LoVo (cell line): Measurements from ENCODE around the gene TTLL6.
A peak's percentile ranks its signal among the peaks of the same experiment; 100 is the strongest.
"Not testable (repeated sequence)": the region's sequence is repeated elsewhere in the genome, so short reads cannot be mapped to it uniquely, and the experiment has no call there.

ENCODE experiments used
- DNase-seq: peaks from one replicate; pipeline ENCODE4 v3.0.0-alpha.2; 2016; ENCODE audit warnings: low spot score

The TTLL6 gene

GRCh38 chr17:48722915-48723422 is 94.1 kb downstream of the TTLL6 start, which contains the start of gene PRAC2:
Gene PRAC2, plus strand, starts transcription at chr17:48723185. Its CDS starts 1,226 bp downstream, at chr17:48724411.
- DNase-seq, result no peak

- no peak for DNase-seq
Measured at GRCh38 chr17:48722201-48722907, 94.7 kb downstream of the TTLL6 start, which contains the start of gene PRAC1. Gene PRAC1, minus strand, starts transcription at chr17:48722518. Its CDS starts 126 bp downstream, at chr17:48722392.

- DNase-seq, result no peak
Measured at GRCh38 chr17:48721009-48721402, 96.0 kb downstream of the TTLL6 start.

DNA sequence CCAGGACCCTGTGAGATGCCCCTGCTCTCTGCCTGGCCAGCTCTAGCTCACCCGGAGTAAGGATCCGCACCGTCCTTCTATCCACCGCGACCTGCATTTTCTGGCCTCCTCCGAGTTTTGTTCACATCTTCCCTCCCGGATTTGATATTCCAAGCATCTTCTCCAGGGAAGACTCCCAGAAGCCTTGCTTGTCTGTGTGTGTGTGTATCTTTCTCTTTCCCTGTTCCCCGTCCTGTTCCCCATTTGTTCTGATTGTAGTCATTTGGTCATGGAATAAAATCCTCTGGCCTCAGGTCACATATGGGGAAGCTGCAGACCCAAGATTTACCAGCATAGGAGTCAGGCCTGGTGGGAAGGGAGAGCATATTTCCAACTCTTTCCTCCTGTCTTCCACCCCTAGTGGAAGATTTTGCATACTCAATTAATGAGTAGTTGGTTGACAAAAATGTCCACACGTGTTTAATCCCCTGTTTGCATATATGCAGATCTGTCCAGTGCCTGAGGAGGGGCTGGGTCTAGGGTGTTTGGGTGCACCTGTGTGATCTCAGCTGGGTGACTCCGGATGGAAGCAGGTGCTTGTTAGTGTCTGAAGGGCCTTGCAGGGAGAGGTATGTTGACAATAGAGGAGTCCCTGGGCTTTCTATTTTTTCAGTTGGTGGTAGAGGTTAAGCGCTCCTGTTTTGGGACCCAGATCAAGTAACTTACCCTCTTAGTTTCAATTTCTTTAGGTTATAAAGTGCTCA is 96.6 kb downstream of the TTLL6 start:
- no peak for DNase-seq

DNA sequence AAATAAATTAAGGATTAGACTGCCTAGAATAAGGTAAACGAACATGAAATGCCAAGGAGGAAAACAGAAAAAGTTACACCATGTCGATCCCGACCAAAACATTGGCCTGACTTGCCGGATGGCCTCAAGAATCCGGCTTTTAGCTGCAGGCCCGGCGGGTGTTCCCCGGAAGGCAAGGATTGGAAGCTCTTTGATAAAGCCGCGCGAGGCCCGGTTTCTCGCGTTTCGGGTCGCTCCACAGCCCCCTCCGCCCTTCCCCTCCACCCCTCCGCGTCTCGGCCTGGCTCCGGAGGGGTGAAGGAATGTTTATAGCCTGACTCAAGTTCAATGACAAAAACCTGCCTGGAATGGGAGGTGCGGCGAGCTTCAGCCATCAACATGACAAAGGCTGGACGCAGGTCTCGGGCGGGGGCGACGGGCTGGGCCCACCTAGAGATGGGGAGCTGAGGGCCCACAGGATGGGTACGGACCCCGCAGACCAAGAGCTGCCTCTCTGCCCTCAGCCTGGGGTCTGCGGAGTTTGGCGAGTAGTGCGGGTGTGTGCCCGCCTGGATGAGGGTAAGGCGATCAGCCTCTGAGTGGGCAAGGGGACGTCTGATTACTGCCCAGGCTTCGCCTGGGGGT is 97.3 kb downstream of the TTLL6 start:
- DNase-seq, result peak; percentile 74

- peak; percentile 32 for DNase-seq
Measured at GRCh38 chr17:48718761-48719641, 98.0 kb downstream of the TTLL6 start.

GRCh38 chr17:48718227-48718760 is 98.7 kb downstream of the TTLL6 start:
- DNase-seq, result peak; percentile 8

- no peak for DNase-seq
Measured at GRCh38 chr17:48717367-48718226, 99.4 kb downstream of the TTLL6 start.

GRCh38 chr17:48716549-48716948 is 100.5 kb downstream of the TTLL6 start:
- DNase-seq, result not testable (repeated sequence)

DNA sequence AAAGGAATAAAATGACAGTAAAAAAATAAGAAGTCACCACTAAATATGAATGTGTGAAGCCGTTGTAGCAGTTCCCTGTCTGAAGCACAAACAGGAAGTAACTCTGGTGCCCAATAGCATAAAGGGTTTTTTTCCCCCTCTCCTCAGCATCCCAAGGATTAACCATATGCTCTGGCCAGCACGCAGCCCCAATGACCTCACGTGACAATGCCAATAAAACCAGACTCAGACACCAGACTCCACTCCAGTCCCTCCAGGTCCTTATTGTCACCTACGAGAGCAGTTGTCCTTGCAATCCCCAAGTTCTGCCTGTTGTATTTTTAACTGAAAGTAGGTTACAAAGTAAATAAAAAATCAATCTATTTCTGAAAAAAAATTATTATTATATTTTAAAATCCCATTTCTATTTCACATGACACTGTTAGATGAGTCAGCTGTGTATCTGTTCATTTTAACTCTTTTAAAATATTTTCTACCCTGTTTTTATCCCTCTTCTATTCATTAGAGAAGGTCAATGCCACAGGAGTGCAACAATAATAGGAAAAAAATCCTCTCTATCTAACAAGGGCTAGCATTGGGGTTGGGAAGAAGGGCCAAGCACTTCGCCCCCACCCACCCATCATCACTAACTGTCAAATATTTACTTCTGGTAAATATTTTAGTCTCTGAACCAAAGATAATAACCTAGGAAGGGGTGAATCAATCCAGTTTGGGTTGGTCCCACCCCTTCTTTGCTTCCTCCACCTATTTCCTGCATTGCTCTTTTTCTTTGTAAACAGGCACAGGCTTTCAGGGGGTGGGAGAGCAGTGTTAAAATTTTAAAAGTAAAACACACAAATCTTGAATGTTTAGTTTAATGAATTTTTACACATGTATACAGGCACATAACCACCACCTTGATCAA is 101.3 kb downstream of the TTLL6 start:
- DNase-seq, result no peak
